Measurements from ENCODE around the gene TUBA4A.

TUBA4A gene

GRCh38 chr2:219247678-219248642, 5.8 kb downstream of the TUBA4A start:
- no peak for DNase-seq (ENCODE audit: low read depth)
- no peak overlapping the region for H3K4me3 ChIP-seq (ENCODE audit: low read depth, low read length)
- TF ChIP-seq, protein P1, sequence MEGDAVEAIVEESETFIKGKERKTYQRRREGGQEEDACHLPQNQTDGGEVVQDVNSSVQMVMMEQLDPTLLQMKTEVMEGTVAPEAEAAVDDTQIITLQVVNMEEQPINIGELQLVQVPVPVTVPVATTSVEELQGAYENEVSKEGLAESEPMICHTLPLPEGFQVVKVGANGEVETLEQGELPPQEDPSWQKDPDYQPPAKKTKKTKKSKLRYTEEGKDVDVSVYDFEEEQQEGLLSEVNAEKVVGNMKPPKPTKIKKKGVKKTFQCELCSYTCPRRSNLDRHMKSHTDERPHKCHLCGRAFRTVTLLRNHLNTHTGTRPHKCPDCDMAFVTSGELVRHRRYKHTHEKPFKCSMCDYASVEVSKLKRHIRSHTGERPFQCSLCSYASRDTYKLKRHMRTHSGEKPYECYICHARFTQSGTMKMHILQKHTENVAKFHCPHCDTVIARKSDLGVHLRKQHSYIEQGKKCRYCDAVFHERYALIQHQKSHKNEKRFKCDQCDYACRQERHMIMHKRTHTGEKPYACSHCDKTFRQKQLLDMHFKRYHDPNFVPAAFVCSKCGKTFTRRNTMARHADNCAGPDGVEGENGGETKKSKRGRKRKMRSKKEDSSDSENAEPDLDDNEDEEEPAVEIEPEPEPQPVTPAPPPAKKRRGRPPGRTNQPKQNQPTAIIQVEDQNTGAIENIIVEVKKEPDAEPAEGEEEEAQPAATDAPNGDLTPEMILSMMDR (IDR thresholded peaks at IDR 0.05; ENCODE audit: control insufficient read depth, extremely low read depth, insufficient read depth), result no peak

DNA sequence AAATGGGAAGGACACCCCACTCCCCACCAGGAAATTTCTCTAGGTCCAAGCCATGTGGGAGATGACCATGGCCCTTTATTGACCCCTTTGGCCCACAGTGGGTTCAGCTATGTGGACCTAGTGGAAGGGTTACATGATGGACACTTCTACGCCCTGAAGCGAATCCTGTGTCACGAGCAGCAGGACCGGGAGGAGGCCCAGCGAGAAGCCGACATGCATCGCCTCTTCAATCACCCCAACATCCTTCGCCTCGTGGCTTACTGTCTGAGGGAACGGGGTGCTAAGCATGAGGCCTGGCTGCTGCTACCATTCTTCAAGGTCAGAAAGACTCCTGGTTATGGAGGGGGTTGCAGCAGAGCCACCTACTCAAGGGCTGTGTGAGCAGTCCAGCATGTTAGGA, 7.2 kb downstream of the TUBA4A start:
- TF ChIP-seq, protein P1 (IDR thresholded peaks at IDR 0.05; ENCODE audit: control insufficient read depth, extremely low read depth, insufficient read depth), result no peak
- peak overlapping the region; percentile 92 for H3K4me3 ChIP-seq (ENCODE audit: low read depth, low read length)
- DNase-seq (ENCODE audit: low read depth), result no peak

DNA sequence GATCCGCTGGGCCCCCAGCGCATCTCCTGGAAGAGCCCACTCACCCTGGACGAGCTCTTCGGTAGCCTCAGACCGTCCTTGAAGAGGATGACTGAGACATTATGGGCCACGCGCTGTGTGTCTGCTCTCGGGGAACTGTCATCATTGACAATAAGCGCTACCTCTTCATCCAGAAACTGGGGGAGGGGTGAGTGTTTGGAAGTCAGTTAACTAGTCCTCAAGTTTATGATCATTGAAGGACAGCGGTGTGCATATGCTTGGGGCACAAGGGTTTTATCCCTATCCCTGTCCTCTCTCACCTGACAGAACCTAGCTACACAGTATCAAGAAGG, 7.9 kb downstream of the TUBA4A start:
- DNase-seq (ENCODE audit: low read depth), result no peak
- peak overlapping the region; percentile 92 for H3K4me3 ChIP-seq (ENCODE audit: low read depth, low read length)
- TF ChIP-seq, protein P1 (IDR thresholded peaks at IDR 0.05; ENCODE audit: control insufficient read depth, extremely low read depth, insufficient read depth), result no peak

GRCh38 chr2:219245148-219245898, 8.4 kb downstream of the TUBA4A start, which contains the start of the genes GLB1L and STK16:
TSS of gene GLB1L (minus strand) at chr2:219245444. CDS start at chr2:219243573, 1,871 bp downstream.
TSS of gene STK16 (plus strand) at chr2:219245479. CDS start at chr2:219246000, 521 bp downstream.
- H3K4me3 ChIP-seq (ENCODE audit: low read depth, low read length), result peak within 1 kb of the TSS; percentile 92
- TF ChIP-seq, protein P1 (IDR thresholded peaks at IDR 0.05; ENCODE audit: control insufficient read depth, extremely low read depth, insufficient read depth), result no peak
- DNase-seq (ENCODE audit: low read depth), result peak; percentile 66

- TF ChIP-seq, protein P1 (IDR thresholded peaks at IDR 0.05; ENCODE audit: control insufficient read depth, extremely low read depth, insufficient read depth), result no peak
- DNase-seq (ENCODE audit: low read depth), result no peak
- H3K4me3 ChIP-seq (ENCODE audit: low read depth, low read length), result peak overlapping the region; percentile 92
Observed at GRCh38 chr2:219244789-219245147, 8.9 kb downstream of the TUBA4A start.

DNA sequence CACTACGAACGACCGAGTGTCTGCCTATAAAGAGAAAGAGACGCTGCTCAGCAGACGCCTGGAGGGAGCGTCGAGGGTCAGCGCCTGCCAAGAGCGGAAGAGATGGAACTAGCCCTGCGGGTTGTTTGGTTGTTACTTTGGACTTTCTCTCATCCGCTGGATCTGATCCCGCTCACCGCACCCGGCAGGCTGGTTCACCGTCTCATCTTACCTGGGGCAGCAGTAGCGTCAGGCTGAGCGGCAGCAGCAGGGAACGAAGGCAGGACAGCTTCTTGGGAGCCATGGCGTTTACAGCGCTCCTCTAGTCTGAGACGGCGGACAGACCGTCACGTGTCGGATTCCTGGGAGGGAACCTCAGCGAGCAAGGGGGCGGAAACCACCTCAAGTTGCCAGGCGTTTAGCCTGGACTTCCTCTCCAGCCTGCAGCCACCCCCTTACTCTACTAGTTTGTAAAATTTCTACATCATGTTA, 10.4 kb downstream of the TUBA4A start:
- no peak for DNase-seq (ENCODE audit: low read depth)
- no peak overlapping the region for H3K4me3 ChIP-seq (ENCODE audit: low read depth, low read length)
- TF ChIP-seq, protein P1 (IDR thresholded peaks at IDR 0.05; ENCODE audit: control insufficient read depth, extremely low read depth, insufficient read depth), result no peak
